ENCODE results near the gene UBXN11.

- TF ChIP-seq REST (IDR thresholded peaks at IDR 0.05; ENCODE audit: low read depth) (no peak), CEBPB (IDR thresholded peaks at IDR 0.05) (no peak), EP300 (IDR thresholded peaks at IDR 0.05; ENCODE audit: borderline replicate concordance) (no peak), TAF1 (IDR thresholded peaks at IDR 0.05; ENCODE audit: low read depth) (no peak), CREB1 (IDR thresholded peaks at IDR 0.05; ENCODE audit: low read depth) (no peak), YY1 (IDR thresholded peaks at IDR 0.05; ENCODE audit: low read depth) (no peak), EGR1 (IDR thresholded peaks at IDR 0.05) (no peak), ZBTB7A (IDR thresholded peaks at IDR 0.05; ENCODE audit: low read depth) (no peak), TCF12 (IDR thresholded peaks at IDR 0.05; ENCODE audit: low read depth) (no peak), MAX (IDR thresholded peaks at IDR 0.05) (no peak), RAD21 (IDR thresholded peaks at IDR 0.05; ENCODE audit: low read depth) (no peak)
These were observed 53.7 kb downstream of the UBXN11 start for GRCh38 chr1:26252718-26253117.

All from Ishikawa (cell line).